Stimulated activated CD4-positive, alpha-beta T cell treated with anti-CD3 and anti-CD28 coated beads, Interleukin-15, amount 100 ng/mL, for 48 hours (primary cell): Measurements from ENCODE around the gene H1-8.
"Not testable (repeated sequence)": the region's sequence is repeated elsewhere in the genome, so short reads cannot be mapped to it uniquely, and the experiment has no call there.

Source experiments
- DNase-seq, 2 donors: peaks; one replicate each; pipeline ENCODE4 v3.0.0-alpha.2; 2020; ENCODE audit warnings: low read depth in 2 of 2

H1-8 gene

GRCh38 chr3:129543156-129543790 lies at the start of gene H1-8:
Gene H1-8, plus strand, starts transcription at chr3:129543175. Its CDS starts 44 bp downstream, at chr3:129543219.
- no peak for DNase-seq

DNA sequence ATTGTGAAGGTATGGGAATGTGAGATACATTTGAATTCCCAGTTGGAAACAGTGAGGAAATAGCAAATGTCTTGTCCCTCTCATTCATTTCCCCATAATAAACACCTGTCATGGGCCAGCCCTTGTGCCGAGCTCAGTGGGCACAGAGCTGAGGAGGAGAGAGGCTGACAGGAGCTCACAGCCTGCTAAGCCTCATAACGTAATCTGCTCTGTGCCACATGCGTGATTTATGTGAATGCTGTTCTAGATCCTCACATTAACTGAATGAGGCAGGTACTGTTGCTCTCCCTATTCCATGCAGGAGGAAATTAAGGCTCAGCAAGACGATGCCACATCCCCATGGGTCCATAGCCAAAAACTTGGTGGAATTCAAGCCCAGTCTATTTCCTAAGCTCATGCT lies 49.8 kb upstream of the H1-8 start:
- no peak for DNase-seq

DNA sequence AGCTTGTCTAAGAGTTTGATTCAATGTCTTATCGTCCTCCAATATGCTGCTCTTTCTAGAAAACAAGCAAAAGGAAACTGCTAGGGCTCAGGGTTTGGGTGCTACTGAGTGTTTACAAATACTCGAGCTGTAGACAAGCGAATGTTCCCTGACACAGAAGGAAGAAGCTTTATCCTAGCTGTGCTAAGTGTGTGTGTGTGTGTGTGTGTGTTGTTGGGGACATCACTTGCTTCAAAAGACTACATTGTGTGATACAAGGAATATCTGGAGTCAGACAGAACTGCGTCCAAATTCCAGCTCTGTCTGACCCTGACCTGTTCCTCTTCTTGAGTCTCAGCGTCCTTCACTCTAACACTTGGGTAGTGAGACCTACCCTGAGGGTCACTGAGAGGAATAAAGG lies 48.5 kb upstream of the H1-8 start:
- DNase-seq, result not testable (repeated sequence)

DNA sequence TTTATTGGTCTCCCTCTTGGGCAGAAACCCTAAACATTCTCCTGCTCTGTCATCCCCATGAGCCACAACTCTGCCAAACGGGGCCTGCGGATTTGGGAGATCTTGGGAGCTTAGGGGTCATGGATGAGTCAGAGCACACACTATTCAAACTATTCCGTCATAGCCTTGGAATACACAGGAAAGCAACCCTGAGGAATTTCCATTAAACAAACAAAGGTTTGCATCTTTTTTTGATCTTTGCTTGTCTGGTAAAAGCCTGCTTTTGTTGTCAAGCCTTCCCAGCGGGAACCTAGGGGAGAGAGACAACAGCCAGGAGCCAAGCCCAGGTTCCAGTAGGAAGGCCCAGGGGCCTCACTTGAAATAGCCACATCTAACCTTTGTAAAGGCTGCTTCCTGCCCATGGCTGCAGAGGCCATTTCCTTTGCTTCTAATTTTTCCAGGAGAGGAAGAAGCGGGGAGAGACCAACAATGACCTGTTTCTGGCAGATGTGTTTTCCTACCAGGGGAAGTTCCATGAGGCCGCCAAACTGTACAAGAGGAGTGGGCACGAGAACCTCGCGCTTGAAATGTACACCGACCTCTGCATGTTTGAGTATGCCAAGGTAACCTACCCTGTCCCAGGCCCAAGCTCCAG lies 47.9 kb upstream of the H1-8 start:
- DNase-seq, result not testable (repeated sequence)

GRCh38 chr3:129497876-129498275 lies 45.1 kb upstream of the H1-8 start:
- DNase-seq, result not testable (repeated sequence)

DNA sequence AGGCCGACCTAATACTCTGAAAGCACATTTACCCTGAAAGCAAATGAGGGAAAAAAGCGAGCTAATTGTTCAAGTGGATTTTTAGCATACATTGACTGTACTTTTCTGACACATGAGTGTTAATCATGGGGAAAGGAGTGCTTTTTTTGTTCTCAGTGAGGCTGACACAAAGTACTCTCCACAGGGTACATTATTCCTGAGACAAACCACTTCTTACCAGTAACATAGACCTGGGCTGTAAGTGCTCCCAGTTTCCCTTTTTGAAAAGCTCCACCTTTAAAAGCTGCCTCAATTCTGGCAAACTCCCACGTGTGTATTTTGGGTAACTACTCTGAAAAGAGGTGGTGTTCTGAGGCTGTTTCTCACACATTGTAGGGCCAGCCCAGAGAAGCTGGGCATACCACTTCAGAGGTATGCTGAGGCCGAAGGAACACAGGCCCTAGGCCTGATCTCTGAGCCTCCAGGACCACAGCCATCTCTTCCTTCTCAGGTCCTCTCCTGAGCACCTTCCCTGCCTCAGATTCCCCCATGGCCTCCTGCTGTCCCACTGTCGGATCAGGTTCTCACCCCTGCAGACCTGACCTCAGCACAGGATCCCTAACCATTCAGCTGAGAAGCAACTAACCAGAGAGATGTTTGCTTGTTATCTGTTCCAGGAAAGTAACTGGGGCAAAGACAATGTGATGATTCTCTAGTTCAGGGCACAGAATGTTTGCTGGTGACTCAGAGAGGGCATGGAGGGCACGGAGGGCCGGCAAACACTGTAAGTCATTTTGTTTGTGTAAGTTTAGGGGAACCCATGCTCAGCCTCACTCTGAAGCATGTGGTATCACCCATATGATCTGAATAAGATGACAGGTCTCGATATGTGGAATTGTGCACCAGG lies 44.1 kb upstream of the H1-8 start:
- not testable (repeated sequence) for DNase-seq

DNA sequence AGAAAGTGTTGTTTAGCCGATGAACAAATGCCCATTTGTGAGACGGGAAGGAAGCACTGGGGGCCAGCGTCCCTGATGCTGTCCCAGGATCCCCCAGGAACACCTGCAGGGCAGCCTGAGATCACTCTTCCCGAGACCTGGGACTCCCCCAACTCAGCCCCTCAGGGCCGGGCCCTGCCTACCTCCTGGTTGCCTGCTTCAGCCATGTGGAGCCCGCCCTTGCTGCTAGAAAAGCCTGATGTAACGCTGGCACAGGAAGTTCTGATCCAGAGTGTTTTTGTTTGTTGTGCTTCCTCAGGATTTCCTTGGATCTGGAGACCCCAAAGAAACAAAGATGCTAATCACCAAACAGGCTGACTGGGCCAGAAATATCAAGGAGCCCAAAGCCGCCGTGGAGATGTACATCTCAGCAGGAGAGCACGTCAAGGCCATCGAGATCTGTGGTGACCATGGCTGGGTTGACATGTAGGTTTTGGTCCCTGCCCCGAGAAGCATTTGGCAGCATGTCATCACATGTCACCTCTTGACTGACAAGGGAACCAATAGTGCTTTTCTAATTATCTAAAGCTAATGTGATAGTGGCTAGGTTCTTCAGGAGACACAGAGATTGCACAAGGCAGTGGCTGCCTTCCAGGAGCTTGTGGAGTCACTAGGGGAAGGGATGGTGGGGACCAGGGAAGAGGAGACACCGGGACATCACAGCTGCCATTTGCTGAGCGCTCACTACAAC lies 43.2 kb upstream of the H1-8 start:
- DNase-seq, result not testable (repeated sequence)

- no peak for DNase-seq
Measured at GRCh38 chr3:129500334-129500658, 42.7 kb upstream of the H1-8 start.

DNA sequence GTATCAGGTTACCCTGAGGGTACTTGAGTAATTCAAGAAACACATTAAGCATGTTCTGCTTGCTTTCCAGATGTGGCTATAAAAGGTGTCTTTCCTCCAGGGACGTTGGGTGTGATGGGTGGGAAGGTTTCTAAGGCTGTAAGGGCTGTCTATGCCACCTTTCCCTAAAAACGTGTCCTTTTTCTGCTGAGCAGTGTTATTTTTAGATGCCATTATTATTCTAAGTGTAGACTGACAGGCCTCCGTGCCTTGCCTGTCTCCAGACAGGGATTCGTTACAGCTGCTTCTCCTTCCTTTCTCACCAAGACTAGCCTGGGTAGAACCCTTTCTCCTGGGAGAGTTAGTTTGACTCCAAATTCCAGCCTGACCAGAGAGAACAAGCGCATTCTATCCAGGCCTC lies 41.3 kb upstream of the H1-8 start:
- no peak for DNase-seq

GRCh38 chr3:129502641-129503408 lies 40.1 kb upstream of the H1-8 start:
- no peak for DNase-seq

- DNase-seq, result no peak
Measured at GRCh38 chr3:129503471-129504291, 39.3 kb upstream of the H1-8 start.

DNA sequence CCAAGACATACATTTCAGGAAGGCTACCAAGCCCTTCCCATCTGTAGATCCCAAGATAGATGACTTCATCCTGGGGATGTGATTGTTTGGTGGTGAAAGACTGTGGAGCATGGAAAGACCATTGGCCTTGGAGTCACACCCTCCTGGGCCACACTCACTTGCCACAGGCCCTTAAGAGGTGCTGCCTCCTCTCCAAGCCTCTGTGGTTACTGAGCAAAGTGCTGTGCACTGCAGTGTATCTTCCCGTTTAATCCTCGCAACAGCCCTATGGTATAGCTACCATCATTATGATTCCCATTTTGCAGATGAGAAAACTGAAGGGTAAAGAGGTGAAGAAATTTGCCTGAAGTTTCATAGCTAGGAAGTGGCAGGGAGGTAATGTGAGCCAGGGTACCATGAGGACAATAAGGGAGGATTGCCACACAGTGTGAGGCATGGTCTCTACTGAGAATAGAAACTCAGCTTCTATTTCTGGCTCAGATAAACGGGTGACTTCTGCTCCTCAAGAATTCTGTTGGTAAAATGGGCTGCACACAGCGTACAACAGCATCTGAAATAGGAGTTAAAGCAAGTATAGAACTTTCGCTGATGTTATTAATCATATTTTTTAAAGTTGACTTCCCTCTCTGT lies 38.4 kb upstream of the H1-8 start:
- DNase-seq, result no peak

GRCh38 chr3:129505341-129505740 lies 37.6 kb upstream of the H1-8 start:
- no peak for DNase-seq

DNA sequence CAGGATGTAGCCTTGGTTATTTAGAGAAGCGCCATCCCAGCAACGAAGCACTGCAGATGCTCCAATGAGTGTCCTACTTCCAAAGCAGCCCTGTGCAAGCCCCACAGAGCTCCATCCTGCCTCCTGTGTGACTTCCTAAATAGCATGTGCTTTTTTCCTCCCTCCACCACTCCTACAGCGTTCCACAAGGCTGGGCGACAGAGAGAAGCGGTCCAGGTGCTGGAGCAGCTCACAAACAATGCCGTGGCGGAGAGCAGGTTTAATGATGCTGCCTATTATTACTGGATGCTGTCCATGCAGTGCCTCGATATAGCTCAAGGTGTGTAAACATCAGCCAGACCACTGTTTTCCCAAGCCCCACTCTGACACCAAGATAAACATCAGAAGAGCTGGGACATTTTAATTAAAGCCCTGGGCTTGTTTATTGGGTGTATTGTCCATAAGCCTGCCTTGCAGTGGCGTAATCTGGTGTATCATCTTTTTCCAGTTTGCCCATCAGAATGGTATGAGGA lies 36.7 kb upstream of the H1-8 start:
- no peak for DNase-seq

- no peak for DNase-seq
Measured at GRCh38 chr3:129507181-129507831, 35.7 kb upstream of the H1-8 start.

DNA sequence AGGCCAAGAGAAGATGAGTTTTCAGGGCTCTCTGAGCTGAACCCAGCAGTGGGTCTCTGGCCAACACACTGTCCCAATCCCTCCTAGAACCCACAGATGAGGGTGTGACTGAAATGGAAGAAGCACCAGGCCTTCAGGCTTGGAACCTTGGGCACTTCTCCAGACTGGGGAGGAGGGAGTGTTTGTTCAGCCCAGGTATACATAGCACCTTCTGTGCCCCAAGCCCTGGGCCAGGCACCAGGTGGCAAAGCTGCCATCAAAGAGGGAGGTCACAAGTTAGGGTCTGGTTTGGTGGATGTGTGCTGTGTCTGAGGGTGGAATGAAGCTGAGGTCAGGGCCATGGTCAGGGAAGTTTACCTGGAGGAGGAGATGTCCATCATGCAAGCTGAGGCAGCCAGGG lies 30.4 kb upstream of the H1-8 start:
- no peak for DNase-seq

DNA sequence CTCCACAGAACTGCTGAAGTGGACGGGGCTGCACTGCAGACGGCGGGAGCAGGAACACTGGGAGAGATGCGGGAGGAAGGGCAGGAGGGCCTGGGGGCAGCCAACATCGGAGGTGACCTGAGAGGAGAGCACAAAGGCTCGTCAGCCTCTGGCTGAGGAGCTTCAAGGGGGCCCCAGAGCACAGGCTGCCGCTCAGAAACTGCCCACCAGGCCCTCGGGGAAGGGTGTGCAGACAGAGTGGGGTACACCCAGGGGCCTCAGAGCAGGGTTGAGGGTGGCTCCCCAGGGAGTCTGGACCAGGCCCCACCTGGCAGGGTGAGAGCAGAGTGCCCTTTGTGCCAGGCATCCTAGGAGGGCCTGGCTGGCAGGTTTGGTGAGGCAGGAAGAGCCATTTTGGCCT lies 29.3 kb upstream of the H1-8 start:
- no peak for DNase-seq

GRCh38 chr3:129514110-129514509 lies 28.9 kb upstream of the H1-8 start:
- DNase-seq, result no peak

DNA sequence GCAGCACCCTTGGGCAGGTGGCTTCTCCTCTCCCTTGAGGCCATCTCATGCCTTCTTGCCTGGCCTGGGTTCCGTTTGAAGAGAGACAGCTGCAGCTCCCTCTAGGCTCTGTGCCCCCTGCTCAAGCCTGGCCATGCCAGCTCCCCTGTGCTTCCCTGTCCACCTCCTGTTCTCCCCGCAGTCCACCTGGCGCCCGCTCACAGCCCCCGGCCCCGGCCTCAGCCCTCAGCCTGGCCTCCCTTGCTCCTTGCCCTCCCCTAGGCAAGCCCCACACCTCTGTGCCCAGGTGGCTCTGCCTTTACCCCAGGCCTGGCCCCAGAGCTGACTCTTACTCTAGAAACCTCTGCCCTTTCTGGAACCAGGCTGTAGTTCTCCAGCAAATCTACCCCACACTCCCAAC lies 28.4 kb upstream of the H1-8 start:
- no peak for DNase-seq
